Activated CD4-positive, alpha-beta T cell treated with anti-CD3 and anti-CD28 coated beads, Interleukin-2, amount 50 U/mL, for 4 hours (primary cell): ENCODE measurements around the gene ATP2A1.
"Not testable (repeated sequence)": the region's sequence is repeated elsewhere in the genome, so short reads cannot be mapped to it uniquely, and the experiment has no call there.

Experiments used
- DNase-seq, 2 experiments: peaks; one replicate each; pipeline ENCODE4 v3.0.0-alpha.2; 2020

Gene ATP2A1

GRCh38 chr16:28863929-28864793, 14.1 kb upstream of the ATP2A1 start:
- no peak for DNase-seq

- no peak for DNase-seq
Measured at GRCh38 chr16:28865001-28865688, 13.1 kb upstream of the ATP2A1 start.

GRCh38 chr16:28865722-28866453, 12.4 kb upstream of the ATP2A1 start:
- DNase-seq, result no peak

GRCh38 chr16:28866454-28866804, 11.9 kb upstream of the ATP2A1 start:
- no peak for DNase-seq

GRCh38 chr16:28867241-28867640, 11.0 kb upstream of the ATP2A1 start:
- no peak for DNase-seq

- not testable (repeated sequence) for DNase-seq
Measured at GRCh38 chr16:28867646-28868045, 10.6 kb upstream of the ATP2A1 start.

GRCh38 chr16:28869201-28869600, 9.1 kb upstream of the ATP2A1 start:
- no peak for DNase-seq

GRCh38 chr16:28872952-28873351, 5.3 kb upstream of the ATP2A1 start:
- DNase-seq, result no peak

- peak; percentile 44 to 55 for DNase-seq
Measured at GRCh38 chr16:28873543-28874201, 4.6 kb upstream of the ATP2A1 start.

GRCh38 chr16:28874406-28874805, 3.9 kb upstream of the ATP2A1 start:
- DNase-seq, result no peak

GRCh38 chr16:28875134-28876018, 2.9 kb upstream of the ATP2A1 start:
- no peak for DNase-seq

GRCh38 chr16:28876019-28876659, 2.1 kb upstream of the ATP2A1 start:
- DNase-seq, result no peak

- no peak for DNase-seq
Measured at GRCh38 chr16:28876973-28877654, 1.2 kb upstream of the ATP2A1 start.

- no peak for DNase-seq
Measured at GRCh38 chr16:28877655-28878000, 660 bp upstream of the ATP2A1 start.

GRCh38 chr16:28879261-28879840, 1.1 kb downstream of the ATP2A1 start:
- DNase-seq, result no peak

GRCh38 chr16:28879841-28880588, 1.7 kb downstream of the ATP2A1 start:
- DNase-seq, result peak; percentile 87 to 89

GRCh38 chr16:28880589-28880915, 2.3 kb downstream of the ATP2A1 start:
- no peak for DNase-seq

- no peak for DNase-seq
Measured at GRCh38 chr16:28880955-28881354, 2.7 kb downstream of the ATP2A1 start.

GRCh38 chr16:28881565-28881964, 3.3 kb downstream of the ATP2A1 start:
- DNase-seq, result not testable (repeated sequence)

GRCh38 chr16:28882551-28883160, 4.4 kb downstream of the ATP2A1 start:
- no peak for DNase-seq
